Liver (tissue), 3 donors: ENCODE measurements around the gene SNRPB.

Experiments
- CTCF ChIP-seq: fragments of 150-350 bp; IDR thresholded peaks from 2 replicates; pipeline ENCODE4 v1.5.1; 2017; ENCODE audit warnings: improper control_type of control experiment, low read depth, low read length; ENCODE audit not compliant: missing input control
- EGR1 ChIP-seq, 2 donors: IDR thresholded peaks; 2 replicates each; pipeline ENCODE4 v1.6.1; 2016 to 2018; ENCODE audit warnings: antibody characterized with exemption in 2 of 2, low read depth in 2 of 2
- MAX ChIP-seq: IDR thresholded peaks from 2 replicates; pipeline ENCODE4 v1.6.1; 2016; ENCODE audit warnings: antibody characterized with exemption
- REST ChIP-seq: IDR thresholded peaks from 2 replicates; pipeline ENCODE4 v1.6.1; 2016; ENCODE audit warnings: antibody characterized with exemption, mild to moderate bottlenecking
- donor health status: healthy.
- donor health status: healthy.

- no peak for TF ChIP-seq MAX
- no peak for TF ChIP-seq CTCF
- TF ChIP-seq EGR1 (IDR thresholded peaks at IDR 0.05; ENCODE audit: low read depth in 2 of 2), result no peak
- TF ChIP-seq REST, result no peak
Observed at GRCh38 chr20:2451422-2451821, 19.2 kb downstream of the SNRPB start.
